ENCODE data around the gene MED29.

The MED29 gene

DNA sequence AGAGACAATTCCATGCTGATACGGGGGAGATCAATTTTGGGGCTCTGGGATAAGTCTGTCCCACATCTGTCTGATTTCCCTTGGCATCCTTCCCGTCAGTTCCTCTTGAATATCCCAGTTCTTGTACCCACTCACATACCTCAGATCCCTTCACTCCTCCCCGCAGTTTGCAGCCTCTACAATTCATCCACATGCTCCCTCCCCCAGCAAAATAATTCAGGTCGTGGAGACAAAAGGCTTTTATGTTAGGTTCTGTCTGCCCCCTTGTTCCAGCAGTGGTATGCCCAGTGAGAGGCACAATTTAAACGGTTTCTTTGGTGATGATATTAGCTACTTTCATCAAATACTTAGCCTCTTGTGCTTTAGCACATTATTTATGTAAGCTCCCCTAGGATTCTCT is 35.0 kb downstream of the MED29 start:
- DNase-seq (ENCODE audit: low read depth in 2 of 2, low spot score in 1 of 2), result no peak

DNA sequence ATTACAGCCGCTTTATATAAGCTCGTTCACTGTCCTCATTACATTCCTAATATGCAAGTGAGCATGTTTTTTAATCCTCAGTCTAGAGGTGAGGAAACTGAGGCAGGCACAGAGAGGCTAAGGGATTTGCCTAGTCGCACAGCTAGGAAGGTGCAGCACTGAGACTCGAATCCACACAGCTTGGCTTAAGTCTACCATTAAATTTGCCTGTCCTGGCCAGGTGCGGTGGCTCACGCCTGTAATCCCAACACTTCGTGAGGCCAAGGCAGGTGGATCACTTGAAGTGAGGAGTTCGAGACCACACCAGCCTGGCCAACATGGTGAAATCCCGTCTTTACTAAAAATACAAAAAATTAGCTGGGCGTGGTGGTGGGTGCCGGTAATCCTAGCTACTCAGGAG is 36.5 kb downstream of the MED29 start:
- no peak for DNase-seq (ENCODE audit: low read depth in 2 of 2, low spot score in 1 of 2)

DNA sequence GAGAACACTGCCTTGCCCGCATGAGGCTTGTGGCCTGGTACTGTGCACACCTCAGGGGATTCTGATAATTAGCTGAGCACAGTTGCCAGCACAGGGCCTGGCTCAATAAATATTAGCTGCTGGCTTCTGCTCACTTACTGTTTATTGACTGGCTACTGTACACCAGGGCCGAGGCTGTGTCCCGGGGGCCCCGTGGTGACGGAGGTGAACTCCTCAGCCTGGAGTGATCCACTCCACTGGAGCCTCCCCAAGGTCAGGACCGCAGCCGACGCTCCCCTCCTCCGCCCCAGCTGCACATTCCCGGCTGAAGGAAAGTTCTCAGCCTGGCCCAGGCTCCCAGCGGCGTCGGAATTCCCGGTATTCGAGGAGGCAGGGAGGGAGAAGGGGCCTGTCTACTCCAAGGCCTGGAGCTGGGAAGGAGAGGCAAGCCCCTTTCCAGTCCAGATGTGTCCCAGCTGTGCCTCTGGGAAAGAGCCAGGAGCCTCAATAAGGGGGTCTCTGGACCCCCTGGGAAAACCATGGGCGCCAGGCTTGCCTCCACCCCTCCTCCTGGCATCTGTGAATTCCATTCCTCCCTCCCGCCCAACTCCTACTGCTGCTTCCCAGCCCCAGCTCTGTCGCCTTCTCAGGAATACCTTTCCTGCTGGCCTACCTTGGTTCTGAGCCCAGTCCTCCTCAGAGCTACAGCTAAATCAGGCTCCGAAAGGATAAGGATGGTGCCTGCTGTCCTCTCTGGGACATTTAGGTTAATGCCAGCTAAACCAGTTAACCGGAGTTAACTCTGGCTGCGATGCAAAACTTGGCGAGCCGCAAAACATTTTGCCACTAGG is 37.3 kb downstream of the MED29 start:
- no peak for DNase-seq (ENCODE audit: low read depth in 2 of 2, low spot score in 1 of 2)

GRCh38 chr19:39430675-39431593 is 39.8 kb downstream of the MED29 start:
- DNase-seq (ENCODE audit: low read depth in 2 of 2, low spot score in 1 of 2), result no peak

DNA sequence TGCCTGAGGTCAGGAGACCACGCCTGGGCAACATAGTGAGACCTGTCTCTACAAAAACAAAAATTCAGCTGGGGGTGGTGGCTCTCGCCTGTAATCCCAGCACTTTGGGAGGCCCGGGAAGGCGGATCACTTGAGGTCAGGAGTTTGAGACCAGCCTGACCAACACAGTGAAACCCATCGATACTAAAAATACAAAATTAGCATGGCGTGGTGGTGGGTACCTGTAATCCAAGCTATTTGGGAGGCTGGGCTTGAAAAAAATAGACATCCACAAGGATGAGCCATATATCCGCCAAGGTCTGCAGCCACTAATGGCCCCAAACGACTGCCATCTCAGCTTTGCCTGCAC is 41.5 kb downstream of the MED29 start:
- no peak for DNase-seq (ENCODE audit: low read depth in 2 of 2, low spot score in 1 of 2)

GRCh38 chr19:39433480-39434079 is 42.4 kb downstream of the MED29 start:
- no peak for DNase-seq (ENCODE audit: low read depth in 2 of 2, low spot score in 1 of 2)

DNA sequence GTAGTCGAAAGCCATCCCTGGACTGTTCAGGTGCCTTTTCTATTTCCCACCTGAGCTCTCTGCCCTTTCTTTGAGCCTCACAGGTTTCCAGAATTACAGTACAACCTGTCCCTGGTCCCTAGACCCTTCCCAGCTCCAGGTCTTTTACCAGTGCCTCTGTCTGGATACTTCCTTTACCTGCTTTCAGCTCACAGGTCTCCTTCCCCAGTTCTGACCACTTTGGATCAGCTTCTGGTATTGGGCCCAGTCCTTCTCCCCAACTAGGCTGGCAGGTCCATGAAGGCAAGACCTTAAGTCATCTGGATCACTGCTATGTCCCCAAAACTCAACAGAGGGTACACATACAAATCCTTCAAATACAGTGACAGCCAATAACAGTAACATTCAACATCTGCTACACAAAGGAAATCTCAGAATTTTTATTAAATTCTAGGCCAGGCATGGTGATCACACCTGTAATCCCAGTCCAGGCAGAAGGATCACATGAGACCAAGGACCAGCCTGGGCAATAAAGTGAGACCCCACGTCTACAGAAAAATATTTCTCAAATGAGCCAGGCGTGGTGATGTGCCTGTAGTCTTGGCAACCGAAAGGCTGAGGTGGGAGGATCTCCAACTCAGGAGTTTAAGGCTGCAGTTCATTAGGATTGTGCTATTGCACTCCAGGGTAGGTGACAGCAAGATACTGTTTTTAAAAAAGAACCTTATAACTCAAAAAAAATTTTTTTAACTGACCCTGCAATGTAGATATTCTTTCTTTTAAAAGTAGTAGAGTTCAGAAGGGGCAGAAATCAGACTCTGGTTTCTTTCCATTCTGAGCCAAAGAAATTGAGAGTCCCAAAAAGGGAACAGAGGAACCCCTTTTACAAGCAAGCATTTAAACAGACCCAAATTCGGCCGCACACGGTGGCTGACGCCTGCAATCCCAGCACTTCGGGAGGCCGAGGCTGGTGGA is 43.2 kb downstream of the MED29 start:
- no peak for DNase-seq (ENCODE audit: low read depth in 2 of 2, low spot score in 1 of 2)

DNA sequence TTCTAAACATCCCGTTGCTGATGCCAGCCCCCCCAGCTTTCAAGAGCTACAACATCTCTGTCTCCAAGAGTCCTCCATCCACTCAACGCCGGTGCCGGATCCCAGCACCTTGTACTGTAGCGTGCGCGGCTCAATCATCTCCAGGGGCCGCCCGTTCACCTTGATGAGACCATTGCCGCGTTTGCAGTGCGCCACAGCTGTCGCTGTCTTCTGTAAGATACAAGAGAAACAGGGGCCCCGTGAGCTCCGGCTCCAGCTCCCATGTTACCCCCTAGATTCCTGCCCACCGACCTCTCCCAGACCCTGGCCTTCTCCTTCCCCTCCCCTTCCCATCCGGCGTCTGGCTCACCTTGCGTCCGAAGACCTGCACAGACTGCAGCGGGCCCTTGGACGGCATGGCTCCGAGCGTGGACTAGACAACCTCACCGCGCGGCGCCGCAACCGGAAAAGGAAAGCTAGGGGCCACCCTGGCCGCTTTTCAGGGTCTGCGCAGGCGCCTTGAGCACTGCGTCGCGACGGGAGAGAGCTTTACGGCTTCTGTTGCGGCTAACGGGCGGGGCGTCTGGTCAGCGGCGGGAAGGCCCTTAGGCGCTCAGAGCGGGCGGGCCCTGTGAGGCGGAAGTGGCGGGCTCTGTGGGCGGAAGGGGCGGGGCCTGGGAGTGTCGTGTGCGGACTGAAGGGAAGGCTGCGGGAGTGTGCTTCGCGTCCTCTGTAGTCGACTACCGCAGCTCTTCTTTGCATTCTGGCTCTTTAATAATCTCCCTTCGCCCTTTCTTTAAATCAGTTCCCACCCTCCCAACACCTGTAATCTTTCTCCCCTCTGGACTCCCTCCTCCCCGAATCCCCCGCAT is 44.5 kb downstream of the MED29 start, which contains the start of gene RPS16:
Gene RPS16 (minus strand): TSS at position 451 of the 851 bp plus-strand sequence. CDS start 54 bp downstream, at position 397.
- DNase-seq (ENCODE audit: low read depth in 2 of 2, low spot score in 1 of 2), result peak; percentile 98 to 99

GRCh38 chr19:39436350-39436716 is 45.2 kb downstream of the MED29 start:
- no peak for DNase-seq (ENCODE audit: low read depth in 2 of 2, low spot score in 1 of 2)

DNA sequence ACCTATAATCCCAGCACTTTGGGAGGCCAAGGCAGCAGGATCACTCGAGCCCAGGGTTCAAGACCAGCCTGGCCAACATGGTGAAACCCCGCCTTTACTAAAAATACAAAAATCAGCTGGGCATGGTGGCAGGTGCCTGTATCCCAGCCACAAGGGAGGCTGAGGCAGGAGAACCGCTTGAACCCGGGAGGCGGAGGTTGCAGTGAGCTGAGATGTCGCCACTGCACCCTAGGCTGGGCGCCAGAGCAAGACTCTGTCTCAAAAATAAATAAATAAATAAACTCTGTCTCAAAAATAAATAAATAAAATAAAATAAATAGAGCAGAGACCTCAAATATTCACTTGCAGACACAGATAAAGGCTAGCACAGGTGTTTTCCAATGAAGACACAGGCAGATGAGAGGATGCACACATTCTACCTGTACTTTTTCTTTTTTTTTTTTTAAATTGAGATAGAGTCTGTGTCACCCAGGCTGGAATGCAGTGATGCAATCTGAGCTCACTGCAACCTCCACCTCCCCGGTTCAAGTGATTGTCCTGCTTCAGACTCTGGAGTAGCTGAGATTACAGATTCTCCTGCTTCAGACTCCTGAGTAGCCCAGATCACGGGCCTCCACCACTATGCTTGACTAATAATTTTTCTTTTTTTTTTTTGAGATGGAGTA is 47.2 kb downstream of the MED29 start:
- no peak for DNase-seq (ENCODE audit: low read depth in 2 of 2, low spot score in 1 of 2)

DNA sequence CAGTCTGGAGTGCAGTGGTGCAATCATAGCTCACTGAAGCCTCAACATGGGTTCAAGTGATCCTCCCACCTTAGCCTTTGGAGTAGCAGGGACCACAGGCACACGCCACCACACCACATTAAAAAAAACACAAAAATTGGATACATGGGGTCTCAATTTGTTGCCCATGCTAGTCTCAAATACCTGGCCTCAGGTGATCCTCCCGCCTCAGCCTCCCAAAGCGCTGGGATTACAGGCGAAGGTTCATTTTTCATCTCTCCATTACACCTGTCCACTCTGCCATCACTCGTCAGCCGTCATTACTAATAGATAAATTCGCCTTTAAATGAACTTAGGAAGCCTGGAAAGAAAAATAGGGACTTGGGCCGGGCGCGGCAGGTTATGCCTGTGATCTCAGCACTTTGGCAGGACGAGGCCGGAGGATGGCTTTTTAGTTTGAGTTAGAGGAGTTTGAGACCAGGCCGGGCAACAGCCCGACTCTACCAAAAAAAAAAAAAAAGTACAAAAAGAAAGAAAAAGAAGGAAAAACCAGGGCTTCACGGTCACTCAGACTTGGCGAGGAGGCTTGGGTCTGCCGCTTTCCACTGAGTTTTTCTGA is 53.5 kb downstream of the MED29 start:
- no peak for DNase-seq (ENCODE audit: low read depth in 2 of 2, low spot score in 1 of 2)

- peak; percentile 91 to 96 for DNase-seq (ENCODE audit: low read depth in 2 of 2, low spot score in 1 of 2)
These were observed 54.3 kb downstream of the MED29 start, which contains the start of gene SUPT5H for GRCh38 chr19:39445196-39446111. Gene SUPT5H, plus strand, starts transcription at chr19:39445582. Its CDS starts 309 bp downstream, at chr19:39445891.

GRCh38 chr19:39446365-39447084 is 55.3 kb downstream of the MED29 start:
- DNase-seq (ENCODE audit: low read depth in 2 of 2, low spot score in 1 of 2), result no peak

DNA sequence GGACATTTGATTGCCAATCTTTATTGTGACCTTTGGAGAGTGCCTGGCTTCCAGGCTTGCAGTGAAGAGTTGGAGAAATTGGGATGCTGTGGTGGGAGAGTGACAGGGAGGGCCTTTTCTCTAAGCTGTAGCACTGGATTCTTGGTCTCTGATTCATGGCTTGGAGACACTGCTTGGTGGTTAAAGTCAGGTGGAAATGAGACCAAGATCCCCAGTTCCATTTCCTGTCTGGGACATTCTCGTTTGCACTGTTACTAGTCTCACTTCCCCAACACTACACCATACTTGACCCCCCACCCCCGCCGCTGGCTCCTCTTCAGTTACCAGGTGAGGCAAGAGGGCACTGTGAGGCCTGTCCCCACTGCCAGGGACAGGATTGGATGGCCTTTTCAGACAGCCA is 57.1 kb downstream of the MED29 start:
- no peak for DNase-seq (ENCODE audit: low read depth in 2 of 2, low spot score in 1 of 2)

DNA sequence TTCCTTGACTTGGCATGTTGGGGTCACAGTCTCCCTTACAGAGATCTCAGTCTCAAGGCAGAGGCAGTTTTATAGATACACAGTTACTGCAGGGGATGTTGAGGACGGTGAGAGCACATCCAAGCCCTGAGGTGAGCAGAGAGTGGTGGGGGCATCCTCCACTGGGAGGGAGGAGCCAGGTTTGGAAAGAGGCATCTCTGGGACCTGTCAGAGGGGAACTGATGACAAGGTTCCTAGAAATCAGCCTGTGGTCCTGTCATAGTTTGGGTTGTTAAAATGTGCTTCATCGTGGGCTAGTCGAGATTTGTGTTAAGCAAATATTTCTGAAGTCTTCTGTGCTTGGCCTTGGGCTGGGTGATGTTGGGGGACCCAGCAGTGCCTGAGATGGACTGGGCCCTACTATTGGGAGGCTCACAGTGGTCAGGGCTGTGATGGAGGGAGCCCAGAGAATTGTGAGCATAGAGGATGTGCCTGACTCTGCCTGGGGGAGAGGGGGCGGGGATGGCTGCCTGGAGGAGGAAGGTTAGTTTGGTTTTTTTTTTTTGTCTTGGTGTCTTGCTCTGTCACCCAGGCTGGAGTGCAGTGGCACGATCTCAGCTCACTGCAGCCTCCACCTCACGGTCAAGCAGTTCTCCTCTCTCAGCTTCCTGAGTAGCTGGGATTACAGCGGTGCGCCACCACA is 58.1 kb downstream of the MED29 start:
- no peak for DNase-seq (ENCODE audit: low read depth in 2 of 2, low spot score in 1 of 2)

All from stimulated activated CD8-positive, alpha-beta memory T cell treated with anti-CD3 and anti-CD28 coated beads, Interleukin-4, amount 100 ng/mL, for 4 hours (primary cell).